GM12873 (cell line): ENCODE data around the gene DCXR.

Experiments
- TF ChIP-seq, protein P1 (sequence below): IDR thresholded peaks from 2 replicates; pipeline ENCODE4 v1.5.1; 2012; ENCODE audit warnings: low read depth, mild to moderate bottlenecking, moderate library complexity, low read length, control low read depth; ENCODE audit not compliant: insufficient read depth; ENCODE audit errors: missing control alignments

DCXR gene

DNA sequence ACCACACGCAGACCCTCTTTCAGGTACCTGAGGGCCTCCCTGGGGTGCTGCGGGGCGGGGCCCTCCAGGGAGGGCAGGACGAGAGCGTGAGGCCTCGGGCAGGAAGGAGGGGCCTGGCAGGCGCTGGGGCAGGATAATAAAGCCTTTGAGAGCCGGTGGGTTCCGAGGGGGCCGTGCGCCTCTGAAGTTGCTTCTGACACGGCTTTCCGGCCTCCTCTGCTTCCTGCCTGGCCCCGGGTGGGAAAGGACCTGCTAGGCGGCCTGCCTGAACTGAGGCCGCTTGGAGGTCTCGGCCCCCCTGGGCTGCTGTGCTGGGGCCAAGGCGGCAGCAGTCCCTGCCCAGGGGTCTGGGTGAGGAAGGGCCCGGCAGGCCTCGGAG lies 25.2 kb downstream of the DCXR start:
- TF ChIP-seq, protein P1, sequence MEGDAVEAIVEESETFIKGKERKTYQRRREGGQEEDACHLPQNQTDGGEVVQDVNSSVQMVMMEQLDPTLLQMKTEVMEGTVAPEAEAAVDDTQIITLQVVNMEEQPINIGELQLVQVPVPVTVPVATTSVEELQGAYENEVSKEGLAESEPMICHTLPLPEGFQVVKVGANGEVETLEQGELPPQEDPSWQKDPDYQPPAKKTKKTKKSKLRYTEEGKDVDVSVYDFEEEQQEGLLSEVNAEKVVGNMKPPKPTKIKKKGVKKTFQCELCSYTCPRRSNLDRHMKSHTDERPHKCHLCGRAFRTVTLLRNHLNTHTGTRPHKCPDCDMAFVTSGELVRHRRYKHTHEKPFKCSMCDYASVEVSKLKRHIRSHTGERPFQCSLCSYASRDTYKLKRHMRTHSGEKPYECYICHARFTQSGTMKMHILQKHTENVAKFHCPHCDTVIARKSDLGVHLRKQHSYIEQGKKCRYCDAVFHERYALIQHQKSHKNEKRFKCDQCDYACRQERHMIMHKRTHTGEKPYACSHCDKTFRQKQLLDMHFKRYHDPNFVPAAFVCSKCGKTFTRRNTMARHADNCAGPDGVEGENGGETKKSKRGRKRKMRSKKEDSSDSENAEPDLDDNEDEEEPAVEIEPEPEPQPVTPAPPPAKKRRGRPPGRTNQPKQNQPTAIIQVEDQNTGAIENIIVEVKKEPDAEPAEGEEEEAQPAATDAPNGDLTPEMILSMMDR, result no peak

DNA sequence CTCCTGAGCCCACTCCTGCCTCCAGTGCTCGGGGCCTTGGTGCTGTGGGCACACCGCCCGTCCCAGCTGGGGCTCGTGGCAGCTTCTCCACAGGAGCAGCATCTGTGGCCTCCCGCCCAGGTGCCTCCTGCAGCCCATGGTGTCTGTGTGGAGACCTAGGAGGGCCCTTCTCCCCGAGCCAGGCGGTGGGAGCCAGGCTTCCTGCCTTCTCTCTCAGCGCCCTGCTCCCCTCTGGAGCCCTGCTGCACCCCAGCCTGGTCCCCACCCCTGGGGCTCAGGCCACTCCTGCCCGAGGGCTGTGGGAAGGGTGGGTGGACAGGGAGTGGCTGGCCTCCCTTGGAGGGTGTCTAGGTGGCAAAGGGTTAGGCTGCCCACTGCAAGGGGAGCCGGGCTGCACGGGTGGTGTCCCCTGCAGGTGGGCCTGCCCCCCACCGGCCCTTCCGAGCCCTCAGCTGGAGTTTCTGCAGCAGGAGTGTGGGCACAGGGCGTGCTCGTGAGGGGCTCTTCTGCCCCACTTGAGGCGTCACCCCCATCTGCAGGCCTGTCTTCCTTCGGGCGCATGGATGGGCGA lies 25.8 kb downstream of the DCXR start:
- TF ChIP-seq, protein P1, result no peak

DNA sequence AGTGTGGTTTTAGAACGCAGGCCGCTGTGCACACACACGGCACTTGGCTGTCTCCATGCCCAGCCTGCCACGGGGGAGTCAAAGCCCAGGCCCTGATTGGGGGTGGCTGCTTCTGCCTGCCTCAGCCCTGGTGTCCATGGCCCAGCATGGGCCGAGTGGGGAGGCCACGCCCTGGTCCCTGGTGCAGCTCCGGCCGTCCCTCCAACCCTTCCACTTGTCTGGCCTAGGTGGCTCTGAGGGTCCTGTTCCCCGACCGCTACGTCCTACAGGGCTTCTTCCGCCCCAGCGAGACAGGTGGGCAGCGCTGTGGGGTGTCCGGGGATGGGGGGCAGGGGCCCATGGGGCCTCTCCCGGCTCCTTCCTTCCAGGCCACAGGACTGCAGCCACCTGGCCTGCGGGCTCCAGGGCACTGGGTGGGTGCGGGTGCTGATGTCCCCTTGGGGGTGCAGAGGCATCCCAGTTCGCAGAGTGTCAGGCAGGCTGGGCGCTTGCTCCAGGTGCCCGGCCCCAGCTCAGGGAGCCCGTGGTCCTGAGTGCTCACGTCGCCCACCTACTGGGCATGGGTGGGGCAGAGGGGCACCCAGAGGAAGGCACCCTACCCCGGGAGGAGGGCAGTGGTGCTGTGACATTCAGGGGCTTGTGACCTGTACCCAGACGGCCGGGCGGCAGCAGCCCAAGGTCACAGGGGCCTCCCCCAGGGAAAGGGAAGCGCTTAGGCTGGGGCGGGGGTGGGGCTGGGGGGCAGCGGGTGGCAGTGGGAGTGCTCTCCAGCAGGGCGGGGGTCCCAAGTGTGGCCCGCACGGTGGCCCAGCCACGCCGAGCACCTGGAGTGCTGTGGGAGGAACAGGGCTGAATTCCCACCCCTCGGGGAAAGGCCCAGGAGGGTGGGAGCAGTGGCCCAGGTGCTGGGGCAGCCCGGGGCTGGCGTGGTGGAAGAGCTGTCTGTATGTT lies 26.6 kb downstream of the DCXR start:
- TF ChIP-seq, protein P1, result no peak

DNA sequence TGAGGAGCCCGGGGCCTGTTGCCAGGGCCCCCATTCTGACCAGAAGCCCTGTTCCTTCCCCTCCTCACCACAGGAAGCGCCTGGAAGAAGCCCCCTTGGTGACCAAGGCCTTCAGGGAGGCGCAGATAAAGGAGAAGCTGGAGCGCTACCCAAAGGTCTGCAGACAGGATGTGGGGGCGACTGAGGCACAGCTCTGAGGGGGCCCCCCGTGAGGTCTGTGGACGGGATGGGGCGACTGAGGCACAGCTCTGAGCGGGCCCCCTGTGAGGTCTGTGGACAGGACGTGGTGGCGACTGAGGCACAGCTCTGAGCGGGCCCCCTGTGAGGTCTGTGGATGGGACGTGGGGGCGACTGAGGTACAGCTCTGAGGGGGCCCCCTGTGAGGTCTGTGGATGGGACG lies 28.1 kb downstream of the DCXR start:
- TF ChIP-seq, protein P1, result no peak

DNA sequence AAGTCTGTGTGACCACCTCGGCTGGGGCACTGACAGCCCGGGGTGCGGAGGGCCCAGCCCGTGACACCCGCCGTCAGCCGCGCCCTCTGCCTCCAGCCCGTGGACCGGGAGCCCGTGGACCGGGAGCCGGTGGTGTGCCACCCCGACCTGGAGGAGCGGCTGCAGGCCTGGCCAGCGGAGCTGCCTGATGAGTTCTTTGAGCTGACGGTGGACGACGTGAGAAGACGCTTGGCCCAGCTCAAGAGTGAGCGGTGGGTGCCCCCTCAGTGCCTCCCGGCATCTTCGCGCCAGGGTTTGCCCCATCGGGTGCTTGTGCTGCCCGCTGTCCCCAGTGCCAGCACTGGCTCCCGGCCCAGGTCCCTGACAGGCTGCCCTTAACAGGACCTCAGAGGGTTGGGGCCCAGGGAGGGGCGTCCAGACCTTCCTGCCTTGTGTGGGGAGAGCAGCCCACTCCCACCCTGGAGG lies 28.5 kb downstream of the DCXR start:
- TF ChIP-seq, protein P1, result no peak

DNA sequence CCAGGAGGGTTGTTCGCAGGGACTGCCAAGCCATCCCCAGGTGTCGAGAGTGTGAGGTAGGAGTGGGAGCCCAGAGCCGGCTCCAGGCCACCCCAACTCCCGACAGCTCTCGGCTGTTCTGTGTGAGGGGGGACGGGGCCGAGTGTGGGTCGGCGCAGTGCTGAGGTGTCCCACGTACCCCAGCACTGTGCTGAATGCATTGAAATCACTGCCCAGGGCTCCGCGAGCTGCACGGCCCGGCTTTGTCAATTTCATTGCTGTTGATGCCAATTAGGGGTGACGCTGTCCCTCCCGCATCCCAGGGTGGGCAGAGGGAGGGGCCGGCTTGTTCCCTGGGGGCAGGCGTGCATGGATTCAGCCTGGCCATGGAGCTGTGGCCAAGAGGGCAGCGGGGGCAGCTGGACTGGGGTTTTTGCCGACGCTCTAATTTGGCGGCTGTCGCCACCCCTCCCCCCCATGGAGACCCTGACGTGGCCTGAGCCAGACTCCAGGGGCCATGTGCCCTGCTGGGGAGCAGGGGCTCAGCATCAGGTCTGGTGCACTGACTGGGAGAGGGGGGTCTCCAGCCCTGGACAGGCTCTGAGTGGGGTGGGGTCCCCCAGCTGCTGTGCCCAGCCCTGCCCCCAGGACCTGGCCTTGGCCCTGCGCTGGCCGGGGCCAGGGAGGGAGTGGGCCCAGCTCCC lies 29.1 kb downstream of the DCXR start:
- TF ChIP-seq, protein P1, result no peak
